ENCODE measurements around the gene C17orf67. TPM values are rescaled to one million over a fixed set of nuclear protein-coding genes. Genes with fewer than 3 reads are reported as not detected.
"Not testable (repeated sequence)": the region's sequence is repeated elsewhere in the genome, so short reads cannot be mapped to it uniquely, and the experiment has no call there.

The C17orf67 gene
- total RNA-seq, 1 donor from 2014 or later: 1.0 TPM

DNA sequence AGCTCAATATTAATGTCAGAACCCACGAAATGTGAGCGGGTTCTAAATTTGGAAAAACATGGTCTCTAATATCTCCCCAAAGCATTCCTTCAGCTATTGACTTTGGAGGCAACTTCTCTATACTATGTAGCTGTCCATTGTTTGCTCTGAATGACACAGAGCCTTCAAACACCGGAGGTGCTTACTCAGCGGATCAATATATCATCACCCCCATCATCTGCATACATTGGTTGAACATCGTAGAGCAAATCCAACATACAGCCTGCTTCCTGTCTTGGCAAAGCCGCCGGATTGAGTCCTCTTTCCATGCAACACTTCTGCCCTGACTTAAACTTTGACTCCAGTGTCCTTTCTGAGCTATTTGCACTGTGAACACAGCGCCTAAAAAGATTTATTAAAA is 61.3 kb downstream of the C17orf67 start:
- DNase-seq: no peak

DNA sequence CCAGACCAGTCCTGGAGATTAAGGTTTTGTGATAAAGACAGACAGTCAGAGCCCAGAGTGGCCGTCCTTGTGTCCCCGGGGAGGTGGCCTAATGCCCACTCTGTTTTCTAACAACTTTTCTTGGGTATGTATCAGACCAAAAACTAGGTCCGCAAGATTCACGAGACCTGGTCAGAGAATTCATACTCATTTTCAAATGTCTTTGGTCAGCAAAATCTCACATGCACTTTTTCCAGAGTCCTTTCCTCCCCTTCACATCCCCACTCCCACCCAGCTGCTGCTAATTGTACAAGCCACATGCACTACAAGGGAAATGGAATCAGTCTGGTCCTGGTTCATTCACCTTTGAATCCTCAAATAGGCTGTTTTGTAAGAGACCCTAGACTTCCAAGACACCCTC is 61.7 kb downstream of the C17orf67 start:
- no peak for DNase-seq

DNA sequence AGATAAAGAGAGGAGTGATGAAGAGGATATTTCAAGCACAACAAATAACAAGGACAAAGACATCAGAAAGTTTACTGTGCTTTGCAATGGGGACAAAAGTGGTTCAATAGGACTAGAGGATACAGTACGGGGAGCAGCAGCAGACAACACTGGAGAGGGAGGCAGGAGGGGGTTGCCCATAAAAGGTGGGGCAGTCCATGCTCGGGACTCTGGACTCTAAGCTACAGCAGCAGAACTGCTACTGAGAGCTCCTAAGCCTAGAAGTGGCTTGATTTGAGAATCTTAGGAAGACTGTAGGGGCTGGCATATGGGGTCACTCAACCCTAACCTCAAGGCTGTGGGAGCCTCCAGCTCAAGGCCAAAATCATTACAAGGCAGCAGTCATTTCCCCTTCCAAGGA is 62.2 kb downstream of the C17orf67 start:
- no peak for DNase-seq

DNA sequence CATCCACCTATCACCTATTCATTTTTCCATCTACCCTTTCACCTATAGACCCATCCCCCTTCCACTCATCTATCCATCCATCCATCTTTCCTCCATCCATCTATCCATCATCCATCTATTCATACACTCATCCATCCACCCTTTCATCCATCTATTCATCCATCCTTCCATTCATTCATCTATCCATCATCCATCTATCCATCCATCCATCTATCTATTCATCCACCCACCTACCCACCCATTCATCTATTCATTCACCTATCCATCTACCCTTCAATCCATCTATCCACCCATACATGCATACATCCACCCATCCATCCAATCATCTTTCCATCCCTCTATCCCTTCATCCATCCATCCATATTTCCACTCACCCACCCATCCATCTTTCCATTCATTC is 63.3 kb downstream of the C17orf67 start:
- DNase-seq: no peak

DNA sequence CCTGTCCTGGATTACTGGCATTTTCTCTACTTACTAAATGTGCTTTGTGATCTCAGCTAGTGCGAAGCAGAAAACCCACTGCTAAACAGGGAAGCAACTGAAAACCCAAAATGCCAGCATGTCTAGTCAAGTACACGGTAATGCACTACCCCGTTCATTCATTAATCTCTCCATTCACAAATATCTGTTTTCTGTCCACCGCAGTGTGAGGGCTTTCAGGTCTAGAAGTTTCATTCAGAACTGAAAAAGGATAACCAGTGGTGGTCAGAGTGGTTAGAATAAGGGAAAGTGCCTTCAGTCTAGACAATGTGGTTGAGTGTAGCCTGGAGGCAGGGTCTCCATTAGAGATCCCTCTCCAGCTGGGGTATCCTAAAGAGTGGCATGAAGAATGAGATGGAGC is 68.3 kb downstream of the C17orf67 start:
- no peak for DNase-seq

DNA sequence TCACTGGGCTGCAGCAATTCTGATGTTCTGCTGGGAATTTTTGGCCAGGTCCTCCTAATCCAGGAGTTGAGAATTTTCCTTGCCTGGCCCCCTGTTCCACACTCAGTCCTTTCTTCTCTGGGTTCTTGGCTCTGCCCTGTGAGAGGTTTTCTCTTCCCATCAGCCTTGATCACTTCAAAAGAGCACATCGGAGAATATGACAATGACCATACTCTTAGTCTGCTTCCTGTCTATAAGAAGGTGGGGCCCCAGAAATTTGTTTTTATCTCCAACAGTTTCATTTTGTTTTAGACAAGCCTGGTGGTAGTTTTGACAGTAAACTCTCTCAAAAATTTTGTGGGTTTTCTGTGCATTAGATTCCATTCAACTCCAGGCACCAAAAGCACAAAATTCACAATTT is 70.7 kb downstream of the C17orf67 start:
- DNase-seq: no peak

DNA sequence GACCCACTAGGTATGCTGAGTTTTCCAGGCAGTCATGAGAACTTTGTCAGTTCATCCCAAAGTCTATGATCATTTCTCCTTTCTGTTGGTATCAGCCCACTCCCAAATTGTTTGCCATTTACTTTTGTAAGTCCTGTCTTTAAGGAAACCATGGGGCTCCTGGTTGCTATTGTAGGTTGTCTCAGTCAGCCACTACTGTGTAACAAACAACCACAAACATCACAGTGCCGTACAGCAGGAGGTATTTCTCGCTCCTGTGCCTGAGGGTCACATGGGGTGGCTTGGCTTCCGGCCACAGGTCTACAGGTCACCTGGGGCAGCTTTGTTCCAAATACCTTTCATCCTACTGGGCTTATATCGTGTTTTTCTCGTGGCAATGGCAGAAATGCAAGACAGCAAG is 71.6 kb downstream of the C17orf67 start:
- no peak for DNase-seq

DNA sequence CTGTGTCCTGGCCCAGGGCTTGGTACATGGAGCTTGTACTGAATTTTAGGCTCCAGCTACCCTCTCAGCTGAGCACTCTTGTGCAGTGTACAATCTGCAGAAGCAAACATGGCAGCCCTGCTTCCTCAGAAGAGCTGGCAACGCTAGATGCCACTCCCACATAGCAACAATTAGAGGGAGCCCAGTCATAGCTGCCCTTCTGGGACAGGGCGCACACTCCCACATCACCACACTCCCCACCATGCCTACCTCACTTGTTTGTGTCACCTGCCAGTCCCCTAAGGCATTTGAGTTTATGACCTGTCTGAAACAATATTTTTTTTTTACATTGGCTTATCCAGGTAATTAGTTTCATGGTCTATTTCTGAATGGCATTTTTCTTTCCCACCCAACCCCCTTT is 72.3 kb downstream of the C17orf67 start:
- DNase-seq: no peak

DNA sequence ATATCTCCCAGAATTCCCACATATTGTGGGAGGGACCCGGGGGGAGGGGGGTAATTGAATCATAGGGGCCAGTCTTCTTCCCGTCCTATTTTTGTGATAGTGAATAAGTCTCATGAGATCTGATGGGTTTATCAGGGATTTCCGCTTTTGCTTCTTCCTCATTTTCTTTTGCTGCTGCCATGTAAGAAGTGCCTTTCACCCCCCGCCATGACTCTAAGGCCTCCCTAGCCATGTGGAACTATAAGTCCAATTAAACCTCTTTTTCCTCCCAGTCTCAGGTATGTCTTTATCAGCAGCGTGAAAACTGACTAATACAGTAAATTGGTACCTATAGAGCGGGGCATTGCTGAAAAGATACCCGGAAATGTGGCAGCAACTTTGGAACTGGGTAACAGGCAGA is 76.1 kb downstream of the C17orf67 start:
- DNase-seq: not testable (repeated sequence)

DNA sequence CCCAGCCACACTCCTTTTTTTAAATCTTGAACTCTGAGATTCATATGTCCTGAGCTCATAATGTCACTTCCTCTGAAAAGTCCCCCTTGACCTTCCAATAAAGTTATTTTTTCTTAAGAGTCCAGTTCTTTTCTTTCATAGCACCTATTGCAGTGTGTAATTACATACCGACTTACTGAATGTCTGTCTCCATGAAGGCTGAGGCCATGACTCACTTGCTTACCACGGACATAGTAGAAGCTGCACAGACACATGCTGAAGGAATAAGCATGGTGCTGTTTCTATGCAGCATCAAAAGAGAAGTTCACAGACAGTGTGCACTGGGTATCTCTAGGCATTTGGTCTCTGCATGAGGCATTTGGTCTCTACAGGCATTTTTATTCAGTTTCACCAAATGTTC is 77.2 kb downstream of the C17orf67 start:
- no peak for DNase-seq

DNA sequence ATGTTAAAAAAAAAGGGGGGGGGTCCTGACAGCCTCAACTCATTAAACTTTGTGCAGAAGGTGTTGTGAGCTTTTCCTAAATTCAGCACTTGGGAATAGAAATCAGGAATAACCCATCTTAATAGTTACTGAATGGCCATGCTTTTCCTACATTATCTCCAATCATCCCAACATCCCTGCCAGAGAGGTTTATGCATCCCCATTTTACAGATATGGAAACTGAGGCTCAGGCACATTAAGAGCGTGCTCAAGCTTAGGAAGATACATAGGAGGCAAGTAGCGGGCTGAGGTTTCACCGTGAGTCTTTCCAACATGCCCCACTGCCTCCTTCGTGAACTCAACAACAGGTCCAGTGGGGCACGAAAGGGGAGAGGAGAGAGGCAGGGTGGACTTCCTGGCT is 78.4 kb downstream of the C17orf67 start:
- no peak for DNase-seq

DNA sequence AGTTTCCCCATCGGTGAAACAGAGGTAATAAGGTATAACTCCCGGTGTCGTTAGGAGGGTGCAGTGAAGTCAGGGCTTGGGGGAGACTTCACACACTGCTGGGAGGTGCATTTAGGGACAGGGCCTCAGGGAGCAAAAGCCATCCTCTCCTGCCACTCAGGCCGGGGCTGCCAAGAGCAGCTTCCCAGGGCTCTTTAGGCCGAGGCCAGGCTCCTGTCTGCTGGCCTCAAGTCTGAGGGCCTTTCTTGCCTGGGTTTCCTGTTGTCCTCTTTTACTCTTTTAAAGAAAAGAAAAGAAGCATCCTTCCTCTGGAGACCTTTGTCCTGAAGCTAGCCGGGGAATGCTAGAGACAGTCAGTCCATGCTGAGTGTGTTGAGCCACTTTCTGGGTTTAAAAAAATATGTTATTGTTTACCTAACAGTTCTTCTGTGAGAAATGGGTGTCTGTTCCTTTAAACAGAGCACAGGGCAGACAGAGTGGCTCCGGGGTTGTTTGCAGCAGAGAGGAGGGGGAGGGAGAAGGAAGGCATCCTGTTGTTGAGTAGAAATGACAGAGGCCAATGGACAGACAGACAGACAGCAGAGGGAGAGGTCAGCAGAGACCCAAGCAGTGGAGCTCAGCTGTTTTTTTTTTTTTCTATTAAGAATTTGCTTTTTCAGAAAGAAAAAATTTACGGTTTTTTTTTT is 79.1 kb downstream of the C17orf67 start:
- no peak for DNase-seq

DNA sequence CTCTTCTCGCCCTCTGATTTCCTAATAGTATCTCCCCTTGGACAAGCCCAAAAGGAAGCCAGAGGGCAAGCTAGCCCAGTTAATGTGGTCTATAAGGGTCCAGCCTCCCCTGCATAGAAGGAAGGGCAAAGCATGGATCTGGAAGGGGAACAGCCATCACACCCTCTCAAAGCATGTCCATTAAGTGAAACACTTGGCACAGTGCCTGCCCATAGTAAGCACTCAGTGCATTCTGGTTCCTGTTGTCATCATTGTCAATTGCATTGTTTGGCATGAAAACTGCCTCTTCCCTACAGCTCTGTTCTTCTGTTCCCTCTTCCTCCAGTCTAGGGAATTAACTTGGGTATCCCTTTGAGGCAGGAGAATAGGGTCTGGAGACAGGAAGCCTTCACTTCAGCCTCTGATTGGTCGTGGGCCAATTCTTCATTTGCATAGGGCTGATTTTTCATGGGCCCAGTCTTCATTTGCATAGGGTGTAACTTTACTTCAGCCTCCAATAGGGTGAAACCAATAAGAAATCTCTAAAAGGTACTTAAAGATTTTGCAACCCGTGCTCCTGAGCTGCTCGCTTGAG is 81.4 kb downstream of the C17orf67 start:
- DNase-seq: no peak

DNA sequence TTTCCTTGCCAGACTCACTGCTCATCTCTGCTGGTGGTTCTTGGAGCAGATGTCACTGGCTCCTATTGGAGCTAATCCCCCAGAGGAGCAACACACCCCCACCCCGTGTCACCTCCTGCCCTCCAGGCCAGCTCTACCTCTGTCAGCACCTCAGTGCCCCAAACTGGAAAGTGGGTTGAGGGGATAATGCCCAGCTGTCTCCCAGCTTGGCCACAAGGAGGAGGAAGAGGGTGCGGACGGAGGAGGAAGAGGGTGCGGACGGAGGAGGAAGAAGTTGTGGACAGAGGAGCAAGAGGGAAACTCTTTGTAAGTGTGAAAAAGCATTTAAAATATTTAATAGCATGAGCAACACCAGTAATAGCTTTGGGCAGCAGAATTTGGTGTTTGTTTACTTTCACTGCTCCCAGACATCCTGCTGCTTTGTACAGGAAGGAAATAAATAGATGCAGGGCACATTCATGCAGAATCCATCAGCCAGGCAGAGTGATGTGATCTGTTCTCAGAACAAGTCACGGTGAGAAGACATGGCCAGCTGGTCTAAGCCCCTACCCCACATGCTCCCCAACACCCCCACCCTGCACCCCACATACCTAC is 82.5 kb downstream of the C17orf67 start:
- DNase-seq: no peak

DNA sequence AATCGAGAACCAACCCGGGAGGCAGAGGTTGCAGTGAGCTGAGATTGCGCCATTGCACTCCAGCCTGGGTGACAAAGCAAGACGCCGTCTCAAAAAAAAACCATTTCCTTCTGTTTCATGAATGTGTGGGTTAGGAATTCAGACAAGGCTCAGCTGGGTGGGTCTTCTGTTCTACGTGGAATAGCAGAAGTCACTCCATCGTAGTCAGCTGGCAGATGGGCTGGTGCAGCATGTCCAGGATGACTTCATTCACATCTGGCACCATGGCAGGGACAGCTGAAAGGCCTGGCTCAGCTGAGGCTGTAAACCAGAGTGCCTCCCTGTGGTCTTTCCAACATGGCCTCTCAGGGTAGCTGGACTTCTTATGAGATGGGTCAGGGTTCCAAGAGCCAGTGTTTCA is 89.0 kb downstream of the C17orf67 start:
- no peak for DNase-seq

DNA sequence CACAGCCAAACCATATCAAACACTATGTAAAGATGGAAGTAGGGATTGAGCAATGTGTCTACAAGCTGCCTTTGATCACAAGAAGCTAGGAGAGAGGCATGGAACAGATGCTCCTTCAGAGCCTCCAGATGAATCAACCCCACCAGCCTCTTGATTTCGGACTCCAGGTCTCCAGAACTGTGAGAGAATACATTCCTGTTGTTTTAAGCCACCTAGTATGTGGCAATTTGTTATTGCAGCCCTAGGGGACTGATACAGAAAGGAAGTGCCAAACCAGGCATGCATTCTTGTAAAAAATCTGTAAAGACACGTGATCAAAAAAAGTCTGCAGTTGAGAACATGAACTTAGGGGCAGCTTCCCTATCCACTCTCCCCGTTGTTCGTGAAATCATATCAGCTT is 91.1 kb downstream of the C17orf67 start:
- no peak for DNase-seq

Small RNA genes within 50 kb of the gene (small RNA-seq; reads per million reads assigned to genes)
- not detected for gene RNU6-1158P (ENCODE audit: low replicate concordance)

Other genes starting within 250 kb of the C17orf67 start
- 8.9 TPM for gene NOG, start 240.2 kb downstream of the C17orf67 start, total RNA-seq
- 10.1 TPM for gene DGKE, start 231 bp upstream of the C17orf67 start, total RNA-seq
- gene TRIM25, start 80.1 kb upstream of the C17orf67 start, total RNA-seq: 22.1 TPM
- gene COIL, start 127.1 kb upstream of the C17orf67 start, total RNA-seq: 17.4 TPM
- 32.1 TPM for gene SCPEP1, start 144.2 kb upstream of the C17orf67 start, total RNA-seq

Measured in tongue (tissue), 3 donors.